Muscle of back (tissue), 11 donors: Measurements from ENCODE around the gene FHIT. TPM values are rescaled to one million over a fixed set of nuclear protein-coding genes. Genes with fewer than 3 reads are reported as not detected.

Experiments used
- DNase-seq, 3 donors: peaks; one replicate each; pipeline versions ENCODE4 v3.0.0 to v3.0.0-alpha.2; 2013
- polyA plus RNA-seq, 10 donors: library from polyadenylated mRNA; unstranded; fragments of 120-200 nt; gene quantifications; one replicate each; pipeline ENCODE4 v1.2.1, GENCODE V29; 2013; ENCODE audit not compliant: insufficient read length in 10 of 10

Gene FHIT
- polyA plus RNA-seq, 10 donors, result 4.2 to 8.0 (median 5.8) TPM

GRCh38 chr3:59843821-59844220, 1407.4 kb downstream of the FHIT start:
- DNase-seq, result no peak

DNA sequence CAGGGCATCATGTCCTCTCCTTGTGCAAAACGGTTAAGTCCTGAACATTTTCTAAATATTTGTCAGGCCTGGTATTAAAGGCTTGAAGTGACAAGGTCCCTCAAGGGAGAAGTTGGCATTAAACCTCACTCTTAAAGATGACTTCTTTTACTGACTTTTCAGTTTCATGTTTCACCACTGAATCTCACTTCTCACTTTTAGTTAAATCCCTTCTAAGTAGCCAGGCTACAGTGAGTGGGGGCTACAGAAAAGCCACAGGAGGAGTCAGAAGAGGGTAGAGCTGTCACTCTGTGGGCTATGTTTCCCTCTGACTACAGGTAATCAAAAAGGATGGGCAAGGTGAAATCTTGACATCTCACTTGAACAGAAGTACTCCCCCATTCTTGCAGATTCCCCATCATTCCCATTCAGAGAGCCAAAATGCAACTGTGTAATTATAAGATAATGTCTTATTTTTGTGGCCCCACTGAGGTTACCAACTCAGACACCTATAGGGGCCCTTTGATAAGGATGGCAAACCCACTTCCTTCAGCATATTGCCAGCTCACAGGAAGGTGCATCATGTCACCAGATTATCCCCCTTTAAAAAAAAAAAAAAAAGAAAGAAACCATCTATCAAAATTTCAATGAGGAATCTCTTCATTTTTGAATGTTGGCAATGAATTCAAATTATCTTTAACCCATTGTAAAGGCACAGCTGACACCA, 1411.3 kb downstream of the FHIT start:
- no peak for DNase-seq

DNA sequence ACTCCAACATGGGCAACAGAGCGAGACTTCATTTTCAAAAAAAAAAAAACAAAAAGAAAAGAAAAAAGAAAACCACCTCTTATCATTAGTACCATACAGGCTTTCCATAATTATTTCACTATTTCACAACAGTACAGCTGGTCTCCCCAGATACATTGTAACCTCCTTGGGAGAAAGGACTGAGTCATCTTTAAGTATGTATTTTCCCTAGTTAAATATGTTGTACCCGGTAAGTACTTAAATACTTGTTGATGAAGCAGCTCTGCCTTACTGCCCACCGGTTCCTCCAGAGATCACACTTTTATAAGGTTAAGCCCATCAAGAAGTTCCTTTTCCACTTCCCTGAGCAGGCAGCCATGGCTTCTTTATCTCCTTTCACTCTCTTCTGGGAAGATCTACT, 1412.0 kb downstream of the FHIT start:
- DNase-seq, result no peak

- peak in 1 of 3 donors; percentile 34 for DNase-seq
Measured at GRCh38 chr3:59836531-59836930, 1414.7 kb downstream of the FHIT start.

GRCh38 chr3:59832702-59833101, 1418.5 kb downstream of the FHIT start:
- peak in 1 of 3 donors; percentile 48 for DNase-seq

GRCh38 chr3:59832241-59832640, 1419.0 kb downstream of the FHIT start:
- DNase-seq, result no peak

DNA sequence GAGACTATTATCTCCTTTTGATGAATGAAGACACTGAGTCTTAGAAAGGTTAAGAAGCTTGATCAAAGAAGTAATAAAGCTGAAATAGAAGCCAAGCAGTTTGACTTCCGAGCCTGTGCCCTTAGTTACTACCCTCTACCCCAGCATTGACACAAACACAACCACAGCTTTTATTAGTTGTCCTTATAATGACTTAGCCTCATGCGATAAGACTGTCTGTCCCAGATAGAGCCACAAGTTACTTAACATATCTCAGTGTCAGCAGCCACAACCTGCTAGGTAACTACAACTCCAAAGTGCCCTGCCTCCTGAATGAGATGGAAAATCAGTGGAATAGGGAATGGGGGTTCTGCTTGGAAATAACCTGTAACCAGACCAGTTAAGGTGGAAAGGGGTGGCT, 1419.9 kb downstream of the FHIT start:
- DNase-seq, result no peak

DNA sequence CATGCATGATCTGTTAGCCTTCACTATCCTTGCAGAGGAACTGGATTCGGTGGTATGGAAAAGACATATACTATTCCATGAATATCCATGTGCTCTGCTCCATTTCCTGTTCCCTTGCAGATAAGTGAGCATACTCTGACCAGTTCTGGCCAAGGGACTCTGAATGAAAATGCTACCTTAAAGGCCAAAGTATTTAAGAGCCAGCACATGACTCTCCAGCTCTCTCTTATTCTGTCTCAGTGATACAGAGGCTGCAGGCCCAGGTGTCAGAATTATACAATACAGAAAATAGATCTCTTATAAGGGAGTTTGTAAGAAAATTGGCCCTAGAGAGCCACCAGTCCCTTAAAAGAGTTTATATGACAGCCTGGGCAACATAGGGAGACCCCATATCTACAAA, 1421.7 kb downstream of the FHIT start:
- no peak for DNase-seq

DNA sequence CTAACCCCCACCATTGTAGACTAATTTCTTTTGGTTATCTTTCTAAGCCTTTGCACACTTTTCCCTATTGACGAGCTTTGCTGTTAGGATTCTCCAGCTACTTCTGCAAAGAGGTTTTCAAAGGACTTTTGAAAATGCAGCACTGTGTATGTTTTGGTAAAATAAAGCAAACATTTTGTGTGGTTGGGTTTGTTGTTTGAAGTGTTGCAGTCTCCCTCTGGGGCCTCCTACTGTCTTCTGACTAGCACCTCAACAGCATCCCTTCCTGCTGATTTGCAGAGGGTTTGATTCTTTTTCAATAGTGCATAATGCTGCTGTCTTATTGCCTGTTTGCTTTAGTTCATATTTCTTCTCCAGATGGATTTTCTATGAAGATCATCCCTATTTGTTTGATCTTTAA, 1426.4 kb downstream of the FHIT start:
- DNase-seq, result no peak

DNA sequence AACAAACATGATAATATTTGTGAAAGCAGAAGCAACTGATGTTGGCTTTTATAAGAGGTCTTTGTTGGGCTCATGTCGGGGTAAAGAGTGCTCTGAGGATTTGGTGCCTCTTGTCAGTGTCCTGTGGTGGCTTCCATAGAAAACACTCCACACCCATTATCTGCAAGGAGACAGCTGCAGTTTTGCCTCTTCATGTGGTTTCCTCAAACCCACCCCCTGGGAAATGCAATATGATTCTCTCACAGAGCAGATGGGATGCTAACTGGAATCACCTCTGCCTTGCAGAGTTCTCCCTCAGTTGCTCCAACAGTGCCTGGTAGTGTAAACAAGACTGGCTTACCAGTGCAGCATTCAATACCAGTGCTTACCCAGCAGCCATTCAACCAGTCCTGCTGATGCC, 1430.0 kb downstream of the FHIT start:
- no peak for DNase-seq

DNA sequence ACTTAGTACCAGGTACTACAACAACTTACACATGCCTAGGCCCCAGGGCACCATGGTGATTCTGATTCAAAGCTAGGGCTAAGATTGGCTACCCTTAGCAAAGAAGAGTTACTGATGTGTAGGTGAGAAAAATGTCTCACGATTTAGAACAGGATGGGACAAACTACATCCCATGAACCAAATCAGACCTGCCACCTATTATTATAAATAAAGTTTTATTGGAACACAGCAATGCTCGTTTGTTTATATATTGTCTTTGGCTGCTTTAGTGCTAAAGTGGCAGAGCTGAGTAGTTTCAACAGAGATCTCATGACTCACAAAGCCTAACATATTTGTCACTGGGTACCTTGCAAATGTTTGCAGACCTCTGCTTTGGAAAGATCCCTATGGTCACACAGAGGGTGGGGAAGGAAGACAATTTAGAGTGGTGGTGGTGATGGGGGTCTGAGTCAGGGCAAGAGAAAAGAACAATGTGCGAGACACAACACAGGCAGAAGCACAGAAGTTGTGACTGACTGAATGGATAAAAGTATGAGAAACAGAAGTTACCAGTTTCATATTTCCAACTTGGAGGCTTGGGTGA, 1430.8 kb downstream of the FHIT start:
- DNase-seq, result no peak

- DNase-seq, result no peak
Measured at GRCh38 chr3:59818919-59819300, 1432.3 kb downstream of the FHIT start.

DNA sequence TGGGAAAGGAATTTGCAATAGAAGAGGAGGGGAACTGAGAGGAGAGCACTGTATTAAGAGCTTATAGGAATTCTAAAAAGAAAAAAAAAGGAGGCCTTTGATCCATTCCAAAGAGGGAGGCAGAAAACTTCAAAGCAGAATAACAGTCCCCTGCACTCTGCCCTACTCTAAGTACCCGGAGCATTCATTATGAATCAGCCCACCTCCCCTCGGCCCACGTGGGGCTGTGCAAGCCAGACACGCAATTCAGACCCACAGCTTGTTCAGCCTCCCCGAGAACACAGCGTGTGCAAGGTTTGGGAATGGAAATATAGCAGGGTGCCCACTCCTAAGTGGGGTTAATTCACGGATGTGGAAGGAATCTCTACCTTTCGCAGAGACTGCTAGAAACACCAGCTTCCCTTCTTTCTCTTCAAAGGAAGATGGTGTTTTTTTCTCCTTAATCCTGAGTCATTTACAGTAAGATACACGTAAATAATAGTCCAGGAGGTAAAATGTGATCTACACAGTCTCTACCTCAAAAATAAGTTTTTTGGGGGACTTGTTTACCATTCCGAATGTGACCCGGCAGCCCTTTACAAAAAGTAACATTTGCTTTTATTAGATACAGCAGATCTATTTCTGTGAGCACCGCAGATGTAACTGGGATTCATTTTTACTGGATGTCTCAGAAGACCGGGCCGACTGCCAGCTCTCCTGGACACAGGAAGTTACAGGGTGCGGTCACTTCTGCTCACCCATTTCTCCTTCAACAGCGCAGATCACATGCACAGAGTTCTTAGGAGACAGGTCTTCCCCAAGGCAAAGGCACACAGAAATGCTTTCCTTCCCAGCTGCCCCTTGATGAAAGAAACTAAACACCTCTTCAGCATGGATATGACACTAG, 1433.0 kb downstream of the FHIT start:
- DNase-seq, result peak; percentile 83 to 93 (median 88)

DNA sequence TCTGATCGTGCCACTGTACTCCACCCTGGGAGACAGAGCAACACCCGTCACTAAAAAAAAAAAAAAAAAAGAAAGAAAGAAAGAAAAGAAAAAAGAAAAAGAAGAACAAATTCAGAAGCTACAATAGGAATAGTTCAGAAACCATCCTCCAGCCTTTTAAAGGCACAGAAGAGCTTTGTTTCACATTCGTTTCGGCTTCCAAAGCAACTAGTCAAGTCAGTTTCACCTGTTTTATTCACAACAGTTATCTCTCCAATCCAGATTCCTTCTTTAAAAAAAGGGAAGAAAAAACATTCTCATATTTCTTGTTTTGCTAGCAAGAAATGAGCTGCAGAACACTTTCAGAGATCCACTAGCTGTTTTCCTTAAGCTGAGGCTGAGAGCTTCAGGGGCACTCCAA, 1433.7 kb downstream of the FHIT start:
- no peak for DNase-seq

- no peak for DNase-seq
Measured at GRCh38 chr3:59816312-59816711, 1434.9 kb downstream of the FHIT start.

- no peak for DNase-seq
Measured at GRCh38 chr3:59813148-59813538, 1438.1 kb downstream of the FHIT start.

- no peak for DNase-seq
Measured at GRCh38 chr3:59812237-59813147, 1438.8 kb downstream of the FHIT start.

DNA sequence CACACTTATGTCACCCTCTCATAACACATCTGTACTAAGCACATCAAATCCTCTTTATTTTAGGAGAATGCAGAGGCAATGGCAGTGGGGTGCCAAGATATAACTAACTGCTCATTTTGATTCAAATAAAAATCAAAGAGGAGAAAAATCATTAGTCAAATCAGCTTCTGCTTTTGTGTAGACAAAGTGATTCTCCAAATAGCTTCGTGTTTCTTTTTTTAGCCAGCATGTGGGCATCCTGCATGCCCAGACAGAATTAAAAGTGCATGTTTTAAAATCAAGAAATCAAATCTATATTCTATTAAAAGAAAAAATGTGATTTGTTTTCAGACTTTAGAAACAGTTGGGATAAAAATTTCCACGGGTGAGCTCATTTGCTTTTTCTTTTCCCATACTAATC, 1440.1 kb downstream of the FHIT start:
- DNase-seq, result no peak

- DNase-seq, result no peak
Measured at GRCh38 chr3:59810606-59811005, 1440.6 kb downstream of the FHIT start.

DNA sequence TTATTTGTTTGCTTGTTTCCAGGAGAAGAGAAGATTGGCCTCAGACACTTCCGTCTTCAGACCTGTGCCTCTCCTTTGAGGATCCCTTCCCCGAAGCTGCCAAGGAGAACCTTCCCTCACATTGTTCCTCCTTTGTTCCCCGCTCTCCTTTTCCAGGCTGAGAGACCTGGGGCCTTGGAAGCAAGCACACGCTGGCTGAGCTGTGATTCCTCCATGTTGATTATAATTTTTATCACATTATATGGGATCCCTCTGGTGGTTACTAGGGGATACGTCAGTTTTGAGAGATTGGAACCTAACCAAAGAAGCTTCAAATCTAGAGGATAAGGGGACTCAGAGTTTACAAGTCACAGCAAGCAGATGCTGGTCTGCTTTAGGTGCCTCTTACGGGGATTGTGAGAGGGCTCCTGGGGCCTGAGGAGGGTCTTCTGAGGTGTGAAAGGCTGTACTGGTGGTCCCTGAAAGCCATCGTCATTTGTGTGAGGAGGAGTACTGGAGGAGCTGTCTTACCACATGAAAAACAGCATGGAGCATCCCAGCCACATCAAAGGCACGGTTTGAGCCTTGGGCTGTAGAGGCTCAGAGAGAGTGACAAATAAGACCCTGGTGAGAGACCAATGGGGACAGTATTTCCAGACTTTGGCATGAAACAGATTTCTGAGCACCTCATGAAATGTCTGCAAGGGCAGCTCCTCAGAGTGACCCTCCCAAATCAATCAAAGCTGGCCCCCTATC, 1441.4 kb downstream of the FHIT start:
- DNase-seq, result peak; percentile 51 to 88 (median 69)

- DNase-seq, result no peak
Measured at GRCh38 chr3:59809016-59809415, 1442.2 kb downstream of the FHIT start.
